SJCRH30 (cell line): ENCODE measurements around the gene KCNH2. TPM values are rescaled to one million over a fixed set of nuclear protein-coding genes. Genes with fewer than 3 reads are reported as not detected.

ENCODE experiments used
- DNase-seq, 2 experiments: peaks; one replicate each; pipeline ENCODE4 v3.0.0-alpha.2; 2015 to 2020
- H3K27ac ChIP-seq: fragments of 250-450 bp; sonication (Bioruptor Pico); 2 replicates; pipeline ENCODE4 v1.5.1; 2020; ENCODE audit warnings: mild to moderate bottlenecking, moderate library complexity
- H3K27me3 ChIP-seq: fragments of 250-450 bp; sonication (Bioruptor Pico); 2 replicates; pipeline ENCODE4 v1.5.1; 2020; ENCODE audit warnings: mild to moderate bottlenecking, moderate library complexity
- H3K36me3 ChIP-seq: fragments of 250-450 bp; sonication (Bioruptor Pico); 2 replicates; pipeline ENCODE4 v1.5.1; 2020; ENCODE audit warnings: mild to moderate bottlenecking, moderate library complexity
- H3K4me1 ChIP-seq: fragments of 250-450 bp; sonication (Bioruptor Pico); 2 replicates; pipeline ENCODE4 v1.5.1; 2020; ENCODE audit warnings: mild to moderate bottlenecking, moderate library complexity
- H3K4me3 ChIP-seq: fragments of 250-450 bp; sonication (Bioruptor Pico); 2 replicates; pipeline ENCODE4 v1.5.1; 2020; ENCODE audit warnings: mild to moderate bottlenecking, moderate library complexity
- H3K9me3 ChIP-seq: fragments of 250-450 bp; sonication (Bioruptor Pico); replicated peaks from 2 replicates; pipeline ENCODE4 v1.5.1; 2020; ENCODE audit warnings: mild to moderate bottlenecking, moderate library complexity
- total RNA-seq: library from RNA; depleted of rRNA; stranded (reverse); fragments of >200 nt; shearing (Covaris generic); gene quantifications from 2 replicates; pipeline ENCODE4 v1.2.3, GENCODE V29; 2014

KCNH2 gene
- total RNA-seq, 1 experiment from 2014 or later = 19.3 TPM

DNA sequence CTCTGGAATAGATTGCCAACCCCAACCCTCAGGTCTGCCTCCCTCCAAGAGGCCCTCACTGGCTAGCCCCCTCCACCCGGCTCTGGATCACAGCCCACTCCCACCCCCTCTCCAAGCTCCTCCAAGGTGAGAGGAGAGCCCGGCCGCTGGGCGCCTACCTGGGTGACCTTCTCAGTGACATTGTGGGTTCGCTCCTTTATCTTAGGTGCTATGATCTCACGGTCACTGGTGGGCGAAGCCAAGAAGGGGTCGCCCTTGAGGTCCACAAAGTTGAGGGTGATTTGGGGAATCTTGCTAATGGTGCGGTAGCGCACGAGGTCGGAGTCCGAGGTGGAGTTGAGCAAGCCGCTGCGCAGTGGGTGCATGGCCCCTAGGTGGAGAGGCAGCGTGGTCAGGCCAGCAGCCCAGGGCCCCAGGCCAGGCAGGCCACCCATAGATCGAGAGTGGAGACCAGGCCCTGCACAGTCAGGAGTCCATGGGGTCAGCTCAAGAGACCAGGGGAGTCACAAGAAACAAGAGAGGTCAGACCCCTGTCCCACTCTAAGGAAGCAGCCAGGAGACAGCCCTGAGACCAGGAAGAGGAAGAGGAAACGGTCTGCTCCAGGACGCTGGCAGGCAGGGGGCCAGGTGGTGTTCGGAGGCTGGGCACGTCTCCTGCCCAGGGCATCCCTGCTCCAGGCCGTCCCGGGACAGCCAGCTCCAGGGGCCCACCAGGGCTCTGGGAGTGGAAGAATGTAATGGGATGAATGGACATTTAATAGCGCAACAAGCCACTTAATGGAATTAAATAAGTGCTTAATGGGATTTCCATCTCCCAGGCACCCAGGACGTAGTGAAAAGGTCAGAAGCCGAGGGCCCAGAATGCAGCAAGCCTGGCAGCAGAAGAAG, 20.7 kb downstream of the KCNH2 start:
- Histone ChIP-seq H3K36me3 (no peaks in the 10 kb centered on the region), H3K27me3 (no peaks in the 10 kb centered on the region), H3K4me1 (no peaks in the 10 kb centered on the region), H3K27ac (no peak overlapping the region), H3K4me3 (no peak overlapping the region), H3K9me3 (no peaks in the 10 kb centered on the region)
- no peak for DNase-seq

DNA sequence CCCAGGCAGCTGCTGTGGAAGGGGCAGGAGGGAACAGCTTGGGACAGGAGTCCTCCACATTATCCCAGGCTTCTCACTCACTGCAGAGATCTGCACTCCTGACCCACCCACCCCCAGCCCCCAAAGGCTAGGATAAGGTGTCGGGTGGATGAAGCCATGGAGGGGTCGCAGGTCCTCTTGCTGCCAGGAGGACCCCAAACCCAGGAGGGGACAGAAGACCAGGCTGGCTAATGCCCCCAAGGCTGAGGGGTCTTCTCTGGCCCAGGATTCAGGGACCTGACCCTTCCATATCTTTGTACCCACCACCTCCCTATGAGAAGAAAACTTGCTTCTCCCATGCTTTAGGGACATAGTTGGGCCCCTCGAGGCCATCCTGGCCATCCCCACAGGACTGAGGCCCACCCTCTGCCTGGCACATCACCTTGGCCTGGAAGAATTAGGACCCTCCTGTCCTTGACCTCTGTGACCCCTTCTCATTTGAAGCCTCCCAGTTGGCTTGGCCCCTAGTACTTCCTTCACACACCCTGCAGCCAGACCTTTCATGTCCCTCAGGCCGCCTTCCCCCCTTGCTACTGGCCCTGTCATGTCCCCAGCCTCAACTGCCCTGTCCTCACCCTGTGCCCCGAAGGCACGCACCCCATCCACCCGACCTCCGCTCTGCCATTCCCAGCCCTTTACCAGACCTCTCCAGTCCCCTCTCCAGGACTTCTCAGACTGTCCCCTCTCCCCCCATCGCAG, 21.6 kb downstream of the KCNH2 start:
- Histone ChIP-seq H3K9me3 (no peaks in the 10 kb centered on the region), H3K27me3 (no peaks in the 10 kb centered on the region), H3K27ac (no peak overlapping the region), H3K4me3 (no peak overlapping the region), H3K4me1 (no peaks in the 10 kb centered on the region), H3K36me3 (no peaks in the 10 kb centered on the region)
- no peak for DNase-seq

DNA sequence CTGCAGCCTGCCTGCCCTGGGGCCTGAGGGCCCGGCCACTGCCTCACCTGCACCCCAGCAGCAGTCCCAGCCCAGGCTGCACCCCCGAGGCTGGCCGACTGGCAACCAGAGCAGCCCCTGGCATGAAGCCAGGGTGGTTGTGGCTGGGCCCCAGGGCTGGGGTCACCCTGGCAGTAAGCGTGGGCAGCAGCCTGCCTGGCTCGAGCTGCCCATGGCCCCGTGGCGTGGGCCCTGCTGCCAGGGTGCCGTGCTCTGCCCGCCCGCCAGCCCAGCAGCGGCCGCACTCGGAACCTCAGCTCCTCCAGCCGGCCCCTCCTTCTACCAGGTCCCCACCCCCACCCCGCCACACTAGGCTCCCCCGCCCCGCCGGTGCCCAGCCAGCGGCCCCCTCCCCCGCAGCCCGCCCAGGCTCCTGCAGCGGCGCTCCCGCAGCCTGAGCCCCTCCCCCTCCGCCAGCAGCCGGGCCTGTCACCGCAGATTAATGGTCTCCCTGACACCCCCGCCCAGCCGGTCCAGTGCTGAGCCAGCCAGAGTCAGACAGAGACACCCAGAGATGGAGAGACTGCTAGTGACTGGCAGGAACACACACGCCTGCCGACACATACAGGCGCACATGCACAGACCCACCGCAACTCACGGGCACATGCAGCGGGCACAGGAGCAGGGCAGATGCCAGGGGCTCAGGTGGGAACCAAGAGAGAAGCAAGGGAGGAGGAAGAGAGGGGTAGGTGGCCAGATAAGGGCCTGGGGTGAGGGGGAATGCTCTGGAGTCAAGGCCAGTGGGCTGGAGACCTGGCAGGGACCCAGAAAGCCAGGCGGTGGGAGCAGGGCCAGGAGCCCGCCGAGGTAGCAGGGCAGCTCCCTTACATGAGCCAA, 22.4 kb downstream of the KCNH2 start:
- Histone ChIP-seq H3K4me1 (no peaks in the 10 kb centered on the region), H3K27ac (no peak overlapping the region), H3K4me3 (no peak overlapping the region), H3K9me3 (no peaks in the 10 kb centered on the region), H3K36me3 (no peaks in the 10 kb centered on the region), H3K27me3 (no peaks in the 10 kb centered on the region)
- DNase-seq = no peak

GRCh38 chr7:150954986-150955518, 23.1 kb downstream of the KCNH2 start:
- H3K27ac ChIP-seq = no peak overlapping the region
- no peaks in the 10 kb centered on the region for H3K4me1 ChIP-seq
- H3K4me3 ChIP-seq = no peak overlapping the region
- no peaks in the 10 kb centered on the region for H3K36me3 ChIP-seq
- H3K9me3 ChIP-seq = no peaks in the 10 kb centered on the region
- no peaks in the 10 kb centered on the region for H3K27me3 ChIP-seq
- DNase-seq = no peak

DNA sequence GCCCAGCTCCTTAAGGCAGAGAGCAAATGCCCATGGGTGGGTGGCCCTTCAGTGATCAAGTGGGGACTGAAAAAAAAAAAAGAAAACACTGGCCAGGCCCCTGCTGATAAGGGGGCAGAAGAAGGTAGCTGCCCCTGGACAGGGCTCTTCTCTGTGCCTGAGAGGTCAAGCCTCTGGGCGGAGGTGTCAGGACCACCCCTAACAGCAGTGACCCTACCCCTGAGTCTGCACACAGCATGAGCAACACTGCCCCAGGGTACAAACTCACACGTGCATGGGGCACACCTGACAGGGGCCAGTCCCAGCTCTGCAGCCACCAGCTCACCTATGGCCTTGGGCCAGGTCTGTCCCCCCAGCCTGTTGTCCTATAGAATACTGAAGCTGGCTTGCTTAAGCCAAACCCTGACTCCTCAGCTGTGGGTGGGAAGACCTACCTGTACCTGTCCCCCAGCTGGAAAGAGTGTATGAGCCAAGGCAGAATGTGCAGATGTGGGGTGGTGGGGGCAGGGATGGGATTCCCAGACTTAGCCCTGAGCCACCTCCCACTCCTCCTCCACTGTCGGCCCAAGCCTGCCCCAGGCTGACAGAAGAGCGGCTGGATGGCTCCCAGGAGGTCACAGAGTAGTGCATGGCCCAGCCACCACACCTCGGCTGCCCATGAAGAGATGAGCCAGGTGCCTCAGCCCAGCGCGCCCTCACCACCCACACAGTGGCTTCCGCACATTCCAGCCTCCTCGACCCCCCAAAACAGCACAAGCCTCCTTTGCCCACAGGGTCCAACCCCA, 23.7 kb downstream of the KCNH2 start:
- no peak for DNase-seq
- Histone ChIP-seq H3K27me3 (no peaks in the 10 kb centered on the region), H3K9me3 (no peaks in the 10 kb centered on the region), H3K36me3 (no peaks in the 10 kb centered on the region), H3K27ac (no peak overlapping the region), H3K4me1 (no peaks in the 10 kb centered on the region; the same call in 1 of the 2 replicates), H3K4me3 (no peak overlapping the region)

DNA sequence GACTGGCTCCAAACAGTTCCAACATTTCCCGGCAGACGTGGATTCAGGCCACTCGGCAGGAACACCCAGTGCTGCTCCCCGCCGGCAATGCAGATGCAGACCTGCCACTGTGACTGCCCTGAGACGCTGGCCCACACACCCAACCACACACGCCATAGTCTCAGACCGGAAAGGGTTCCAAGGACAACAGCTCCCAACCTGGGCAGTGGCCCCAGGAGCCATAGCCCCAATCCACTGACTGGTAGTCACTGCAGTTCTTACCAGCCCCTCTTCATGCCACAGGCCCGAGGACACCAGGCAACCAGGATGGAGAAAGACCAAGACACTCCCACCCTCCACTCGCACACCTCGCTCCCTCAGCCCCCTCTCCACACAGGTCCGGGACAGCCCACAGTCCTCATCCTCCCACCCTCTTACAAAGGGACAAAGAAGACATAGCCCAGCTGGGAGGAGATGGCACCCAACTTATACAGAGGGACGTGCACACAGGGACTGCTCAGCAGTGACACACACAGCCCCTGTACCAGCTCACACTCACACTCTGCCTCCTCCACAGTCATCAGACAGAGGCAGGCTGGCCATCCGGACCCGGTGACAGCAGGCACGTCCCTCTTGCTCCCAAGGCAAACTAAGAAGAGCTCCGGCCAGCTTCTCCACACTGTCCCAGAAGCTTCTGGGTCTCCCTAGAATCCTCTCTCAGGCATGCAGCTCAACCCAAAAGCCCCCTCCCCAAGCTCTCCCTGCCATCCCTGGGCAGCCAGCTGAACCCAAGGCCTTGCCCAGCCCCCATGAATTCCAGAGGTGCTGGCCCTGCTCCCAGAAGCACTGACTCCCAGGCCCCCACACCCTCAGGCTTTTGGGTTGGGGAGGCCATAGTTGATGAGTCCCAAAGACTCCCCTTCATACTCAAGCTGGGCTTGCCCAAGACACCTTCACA, 24.8 kb downstream of the KCNH2 start:
- H3K27ac ChIP-seq = no peak overlapping the region
- DNase-seq = no peak
- H3K36me3 ChIP-seq = no peaks in the 10 kb centered on the region
- H3K9me3 ChIP-seq = no peaks in the 10 kb centered on the region
- H3K4me1 ChIP-seq = no peaks in the 10 kb centered on the region; the same call in 1 of the 2 replicates
- no peak overlapping the region for H3K4me3 ChIP-seq
- H3K27me3 ChIP-seq = no peaks in the 10 kb centered on the region

DNA sequence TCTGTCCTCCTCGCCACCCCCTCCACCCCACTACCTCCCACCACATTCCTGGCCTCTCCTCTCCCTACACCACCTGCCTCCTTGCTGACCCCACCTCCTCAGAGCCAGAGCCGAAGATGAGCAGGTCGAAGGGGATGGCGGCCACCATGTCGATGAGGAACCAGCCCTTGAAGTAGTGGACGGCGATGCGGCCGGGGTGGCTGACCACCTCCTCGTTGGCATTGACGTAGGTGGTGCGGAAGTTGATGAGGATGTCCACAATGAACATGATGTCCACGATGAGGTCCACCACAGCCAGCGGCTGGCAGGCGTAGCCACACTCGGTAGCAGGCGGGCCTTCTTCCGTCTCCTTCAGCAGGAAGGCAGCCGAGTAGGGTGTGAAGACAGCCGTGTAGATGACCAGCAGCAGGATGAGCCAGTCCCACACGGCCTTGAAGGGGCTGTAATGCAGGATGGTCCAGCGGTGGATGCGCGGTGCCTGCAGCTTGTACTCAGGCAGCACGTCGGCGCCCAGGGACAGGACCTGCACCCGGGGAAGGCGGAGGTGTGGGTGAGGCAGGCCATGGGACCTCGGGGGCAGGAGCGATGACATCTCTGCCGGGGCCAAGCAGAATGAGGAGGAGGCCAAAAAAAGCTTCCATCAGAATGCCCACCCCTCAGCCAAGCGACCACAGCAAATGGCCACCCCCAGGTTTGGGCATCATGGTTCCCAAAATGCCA, 25.6 kb downstream of the KCNH2 start:
- Histone ChIP-seq H3K27ac (no peak overlapping the region), H3K27me3 (no peaks in the 10 kb centered on the region), H3K4me3 (no peak overlapping the region), H3K4me1 (no peaks in the 10 kb centered on the region; the same call in 1 of the 2 replicates), H3K9me3 (no peaks in the 10 kb centered on the region), H3K36me3 (no peaks in the 10 kb centered on the region)
- DNase-seq = no peak

- Histone ChIP-seq H3K4me1 (no peaks in the 10 kb centered on the region; the same call in 1 of the 2 replicates), H3K36me3 (no peaks in the 10 kb centered on the region), H3K27me3 (no peaks in the 10 kb centered on the region), H3K27ac (no peak overlapping the region), H3K4me3 (no peak overlapping the region), H3K9me3 (no peaks in the 10 kb centered on the region)
- no peak for DNase-seq
Observed at GRCh38 chr7:150951521-150951920, 26.6 kb downstream of the KCNH2 start.

- no peaks in the 10 kb centered on the region for H3K27me3 ChIP-seq
- H3K4me3 ChIP-seq = no peak overlapping the region
- H3K4me1 ChIP-seq = no peaks in the 10 kb centered on the region; the same call in 1 of the 2 replicates
- H3K9me3 ChIP-seq = no peaks in the 10 kb centered on the region
- DNase-seq = no peak
- H3K27ac ChIP-seq = no peak overlapping the region
- H3K36me3 ChIP-seq = no peaks in the 10 kb centered on the region
Observed at GRCh38 chr7:150951181-150951520, 27.0 kb downstream of the KCNH2 start.

GRCh38 chr7:150950496-150951180, 27.5 kb downstream of the KCNH2 start:
- Histone ChIP-seq H3K36me3 (no peaks in the 10 kb centered on the region), H3K27me3 (no peaks in the 10 kb centered on the region), H3K27ac (no peak overlapping the region), H3K4me1 (no peaks in the 10 kb centered on the region; the same call in 1 of the 2 replicates), H3K4me3 (no peak overlapping the region), H3K9me3 (no peaks in the 10 kb centered on the region)
- DNase-seq = no peak

- Histone ChIP-seq H3K4me1 (no peaks in the 10 kb centered on the region; the same call in 1 of the 2 replicates), H3K27ac (no peak overlapping the region)
- no peak for DNase-seq
Observed at GRCh38 chr7:150949971-150950491, 28.1 kb downstream of the KCNH2 start.

GRCh38 chr7:150949564-150949963, 28.6 kb downstream of the KCNH2 start:
- H3K4me3 ChIP-seq = no peak overlapping the region
- no peaks in the 10 kb centered on the region for H3K36me3 ChIP-seq
- H3K9me3 ChIP-seq = no peaks in the 10 kb centered on the region
- H3K27ac ChIP-seq = no peak overlapping the region
- no peaks in the 10 kb centered on the region; the same call in 1 of the 2 replicates for H3K4me1 ChIP-seq
- no peak for DNase-seq
- H3K27me3 ChIP-seq = no peaks in the 10 kb centered on the region

More at GRCh38 chr7:150949971-150950491, 28.1 kb downstream of the KCNH2 start:
- H3K4me3 ChIP-seq = no peak overlapping the region
- no peaks in the 10 kb centered on the region for H3K36me3 ChIP-seq
- no peaks in the 10 kb centered on the region for H3K9me3 ChIP-seq
- no peaks in the 10 kb centered on the region for H3K27me3 ChIP-seq
